22Rv1 (cell line): ENCODE data around the gene DPP7.

Experiments
- CTCF ChIP-seq: fragments of 450-650 bp; IDR thresholded peaks from 2 replicates; pipeline ENCODE4 v1.5.1; 2017; ENCODE audit warnings: mild to moderate bottlenecking
- ZFX ChIP-seq: fragments of 450-650 bp; IDR thresholded peaks from 2 replicates; pipeline ENCODE4 v1.6.1; 2017; ENCODE audit warnings: antibody characterized with exemption, borderline replicate concordance

DNA sequence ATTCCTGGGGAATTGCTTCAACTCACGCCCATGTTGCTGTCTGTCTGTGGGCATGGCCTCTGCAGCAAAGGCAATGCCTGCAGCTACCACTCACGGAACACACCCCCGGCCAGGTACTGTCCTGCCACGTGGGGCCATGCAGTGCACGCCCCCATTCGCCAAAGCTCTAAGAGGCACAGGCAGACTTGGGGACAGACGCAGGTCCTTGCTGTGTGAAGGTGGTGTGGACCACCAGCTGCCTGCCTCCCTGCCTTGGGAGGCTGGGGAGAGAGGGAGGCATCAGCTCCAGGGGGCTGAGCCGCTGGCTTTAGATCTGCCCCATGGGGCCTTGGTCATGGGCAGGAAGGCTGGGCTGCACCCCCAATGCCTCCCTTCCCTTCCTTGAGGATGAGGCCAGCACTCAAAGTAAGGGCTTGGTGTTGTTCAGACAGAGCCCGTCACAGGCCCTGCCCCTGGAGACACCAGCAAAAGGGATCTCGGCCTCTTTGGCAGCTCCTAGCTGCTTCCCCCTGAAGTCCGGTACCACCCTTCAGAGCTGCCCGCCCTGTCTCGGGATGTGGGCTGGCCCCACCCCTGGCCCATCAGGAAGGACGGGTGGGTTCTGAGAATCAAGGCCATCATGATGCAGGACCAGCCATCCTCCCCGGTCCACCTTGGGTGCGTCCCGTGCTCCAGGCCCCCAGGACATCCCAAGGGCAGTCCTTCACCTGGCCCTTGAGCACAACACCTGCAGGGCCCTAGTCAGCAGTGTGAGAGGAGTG, 26.7 kb upstream of the DPP7 start:
- TF ChIP-seq CTCF (no peak), ZFX (no peak)
